ENCODE data around the gene SNURF. TPM values are rescaled to one million over a fixed set of nuclear protein-coding genes. Genes with fewer than 3 reads are reported as not detected.

The SNURF gene
- polyA plus RNA-seq, 3 donors: 1.4 to 3.5 (median 2.8) TPM

GRCh38 chr15:24944954-24945353 is 9.8 kb upstream of the SNURF start:
- Histone ChIP-seq H3K4me3 (replicated peaks in 1 of 3; ENCODE audit: low read depth in 2 of 3, low read length in 3 of 3) (no peak overlapping the region), H3K27me3 (ENCODE audit: control insufficient read depth in 2 of 2, insufficient read depth in 2 of 2, low read length in 2 of 2) (no peaks in the 10 kb centered on the region), H3K4me2 (replicated peaks; ENCODE audit: extremely low read depth, low read length, poor library complexity, severe bottlenecking) (no peak overlapping the region), H3K79me2 (ENCODE audit: insufficient read depth, low read length) (no peaks in the 10 kb centered on the region), H3K9me3 (replicated peaks in 1 of 2; ENCODE audit: control insufficient read depth in 1 of 2, insufficient read depth in 1 of 2, low read length in 2 of 2) (peaks cover 47% of the 10 kb centered on the region in 2 donors), H3K9ac (ENCODE audit: insufficient read depth, low read length, poor library complexity, severe bottlenecking) (no peak overlapping the region), H3K27ac (ENCODE audit: low read depth in 1 of 2, low read length in 2 of 2) (no peak overlapping the region), H4K20me1 (ENCODE audit: insufficient read depth, low read length) (no peaks in the 10 kb centered on the region), H3K4me1 (ENCODE audit: control insufficient read depth in 1 of 2, insufficient read depth in 2 of 2, low read length in 2 of 2) (no peaks in the 10 kb centered on the region), H2AFZ (ENCODE audit: insufficient read depth, low read depth, low read length, poor library complexity, severe bottlenecking) (no peak overlapping the region), H3K36me3 (replicated peaks in 1 of 2; ENCODE audit: control insufficient read depth in 1 of 2, insufficient read depth in 2 of 2, low read length in 2 of 2) (no peaks in the 10 kb centered on the region)
- TF ChIP-seq, protein P1, sequence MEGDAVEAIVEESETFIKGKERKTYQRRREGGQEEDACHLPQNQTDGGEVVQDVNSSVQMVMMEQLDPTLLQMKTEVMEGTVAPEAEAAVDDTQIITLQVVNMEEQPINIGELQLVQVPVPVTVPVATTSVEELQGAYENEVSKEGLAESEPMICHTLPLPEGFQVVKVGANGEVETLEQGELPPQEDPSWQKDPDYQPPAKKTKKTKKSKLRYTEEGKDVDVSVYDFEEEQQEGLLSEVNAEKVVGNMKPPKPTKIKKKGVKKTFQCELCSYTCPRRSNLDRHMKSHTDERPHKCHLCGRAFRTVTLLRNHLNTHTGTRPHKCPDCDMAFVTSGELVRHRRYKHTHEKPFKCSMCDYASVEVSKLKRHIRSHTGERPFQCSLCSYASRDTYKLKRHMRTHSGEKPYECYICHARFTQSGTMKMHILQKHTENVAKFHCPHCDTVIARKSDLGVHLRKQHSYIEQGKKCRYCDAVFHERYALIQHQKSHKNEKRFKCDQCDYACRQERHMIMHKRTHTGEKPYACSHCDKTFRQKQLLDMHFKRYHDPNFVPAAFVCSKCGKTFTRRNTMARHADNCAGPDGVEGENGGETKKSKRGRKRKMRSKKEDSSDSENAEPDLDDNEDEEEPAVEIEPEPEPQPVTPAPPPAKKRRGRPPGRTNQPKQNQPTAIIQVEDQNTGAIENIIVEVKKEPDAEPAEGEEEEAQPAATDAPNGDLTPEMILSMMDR (IDR thresholded peaks at IDR 0.05): no peak
- no peak overlapping the region for H3K27ac Mint-ChIP-seq
- no peaks in the 10 kb centered on the region for H3K36me3 Mint-ChIP-seq
- intact Hi-C loops (cut with micrococcal nuclease): no loop called here
- no peak for DNase-seq
- no CpG with 5 or more reads among the region's 1 CpG for WGBS (ENCODE audit: insufficient coverage)
- peaks cover 0 to 2% (median 0%) of the 10 kb centered on the region in 3 donors for H3K27me3 Mint-ChIP-seq (ENCODE audit: low read depth in 3 of 3)
- no peak overlapping the region for H3K4me3 Mint-ChIP-seq
- H3K9me3 Mint-ChIP-seq: peaks cover 6 to 49% (median 26%) of the 10 kb centered on the region in 7 donors
- H3K4me1 Mint-ChIP-seq: peaks cover 1% of the 10 kb centered on the region

DNA sequence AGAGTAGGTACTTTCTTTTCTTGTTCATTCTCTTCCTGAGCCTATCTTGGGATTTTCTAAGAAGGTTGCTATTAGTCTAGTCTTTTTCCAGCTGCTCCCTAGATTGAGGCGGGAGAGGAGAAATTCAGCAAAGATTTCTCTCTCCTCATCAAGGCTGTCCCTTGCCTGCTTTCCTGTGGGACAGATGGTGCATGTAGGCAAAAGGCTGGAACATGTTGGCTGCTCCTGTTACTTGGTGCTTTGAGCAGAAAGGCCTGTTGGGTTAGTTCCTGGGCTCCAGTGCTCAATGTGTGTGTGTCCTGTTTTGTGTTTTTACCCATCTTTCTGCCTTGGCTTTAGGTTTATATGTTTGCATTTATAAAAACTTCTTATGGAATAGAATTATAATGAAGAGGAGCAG is 9.1 kb upstream of the SNURF start:
- no peak overlapping the region for H3K4me2 ChIP-seq (replicated peaks; ENCODE audit: extremely low read depth, low read length, poor library complexity, severe bottlenecking)
- no peak overlapping the region for H3K4me3 Mint-ChIP-seq
- H3K9ac ChIP-seq (ENCODE audit: insufficient read depth, low read length, poor library complexity, severe bottlenecking): no peak overlapping the region
- H3K79me2 ChIP-seq (ENCODE audit: insufficient read depth, low read length): no peaks in the 10 kb centered on the region
- H4K20me1 ChIP-seq (ENCODE audit: insufficient read depth, low read length): no peaks in the 10 kb centered on the region
- intact Hi-C loops (cut with micrococcal nuclease): no loop called here
- H3K4me1 Mint-ChIP-seq: peaks cover 1% of the 10 kb centered on the region
- no peak overlapping the region for H3K4me3 ChIP-seq (replicated peaks in 1 of 3; ENCODE audit: low read depth in 2 of 3, low read length in 3 of 3)
- H3K36me3 ChIP-seq (replicated peaks in 1 of 2; ENCODE audit: control insufficient read depth in 1 of 2, insufficient read depth in 2 of 2, low read length in 2 of 2): no peaks in the 10 kb centered on the region
- no peaks in the 10 kb centered on the region for H3K4me1 ChIP-seq (ENCODE audit: control insufficient read depth in 1 of 2, insufficient read depth in 2 of 2, low read length in 2 of 2)
- H3K27ac Mint-ChIP-seq: peak overlapping the region in 1 of 7 donors; percentile 15
- H3K9me3 Mint-ChIP-seq: peaks cover 4 to 46% (median 24%) of the 10 kb centered on the region in 7 donors
- no peak for DNase-seq
- H3K9me3 ChIP-seq (replicated peaks in 1 of 2; ENCODE audit: control insufficient read depth in 1 of 2, insufficient read depth in 1 of 2, low read length in 2 of 2): peaks cover 42 to 50% of the 10 kb centered on the region in 2 donors
- no peaks in the 10 kb centered on the region for H3K27me3 ChIP-seq (ENCODE audit: control insufficient read depth in 2 of 2, insufficient read depth in 2 of 2, low read length in 2 of 2)
- TF ChIP-seq, protein P1 (IDR thresholded peaks at IDR 0.05): no peak
- H3K27ac ChIP-seq (ENCODE audit: low read depth in 1 of 2, low read length in 2 of 2): no peak overlapping the region
- no CpG with 5 or more reads among the region's 1 CpG for WGBS (ENCODE audit: insufficient coverage)
- peaks cover 0 to 5% (median 0%) of the 10 kb centered on the region in 3 donors for H3K27me3 Mint-ChIP-seq (ENCODE audit: low read depth in 3 of 3)
- no peak overlapping the region for H2AFZ ChIP-seq (ENCODE audit: insufficient read depth, low read depth, low read length, poor library complexity, severe bottlenecking)
- H3K36me3 Mint-ChIP-seq: no peaks in the 10 kb centered on the region
